ENCODE measurements around the gene SHISAL2A. TPM values are rescaled to one million over a fixed set of nuclear protein-coding genes. Genes with fewer than 3 reads are reported as not detected.

Gene SHISAL2A
- total RNA-seq, 1 donor from 2014 or later, result not detected

DNA sequence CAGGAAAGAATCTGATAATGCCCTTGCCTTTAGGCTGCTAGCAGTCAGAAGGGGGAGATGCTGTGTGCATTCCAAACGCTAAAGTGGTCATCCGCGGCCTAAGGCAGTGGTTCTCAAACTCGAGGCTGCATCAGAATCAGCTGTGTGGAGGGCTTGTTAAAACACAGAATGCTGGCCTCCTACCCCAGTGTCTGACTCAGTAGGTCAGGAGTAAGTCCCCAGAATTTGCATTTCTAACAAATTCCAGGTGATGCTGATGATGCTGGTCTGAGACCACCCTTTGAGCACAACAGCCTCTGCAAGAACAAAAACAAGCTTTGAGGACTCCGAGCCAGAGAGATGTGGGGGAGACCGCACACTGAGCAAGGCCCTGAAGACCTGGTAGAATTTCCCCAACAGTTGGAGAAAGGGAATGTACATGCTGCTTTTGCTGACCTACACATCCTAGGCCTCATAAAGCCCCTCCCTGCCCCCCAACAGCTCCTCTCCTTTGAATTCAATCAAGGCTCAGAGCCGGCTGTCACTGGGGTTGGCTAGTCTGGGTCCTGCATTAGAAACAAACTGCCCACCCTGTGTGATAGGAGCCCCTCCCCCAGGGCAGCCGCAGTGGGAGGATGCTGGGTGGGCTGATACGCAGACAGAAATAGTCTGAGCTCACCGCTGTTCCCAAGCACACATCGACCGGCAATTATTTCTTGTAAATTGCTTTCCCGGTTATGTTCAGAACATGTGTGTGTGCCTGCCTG is 27.1 kb downstream of the SHISAL2A start:
- DNase-seq (ENCODE audit: low read depth in 2 of 2), result no peak

DNA sequence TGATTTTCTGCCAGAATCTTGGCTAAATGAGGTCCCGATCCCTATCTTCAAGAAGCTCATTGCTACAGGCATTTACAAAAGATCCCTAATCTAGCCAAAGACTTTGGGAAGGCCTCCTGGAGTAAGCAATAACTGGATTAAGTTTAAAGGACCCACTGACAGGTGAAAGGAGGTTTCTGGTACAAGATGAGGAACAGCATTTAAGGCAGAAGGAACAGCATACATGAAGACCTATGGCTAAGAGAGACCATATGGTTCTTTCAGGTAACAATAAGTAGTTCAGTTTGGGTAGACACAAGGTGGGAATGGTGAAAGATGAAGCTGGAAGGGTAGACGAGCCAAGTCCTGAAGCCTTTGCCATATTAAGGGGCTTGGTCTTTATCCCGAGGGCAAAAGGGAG is 27.8 kb downstream of the SHISAL2A start:
- no peak for DNase-seq (ENCODE audit: low read depth in 2 of 2)

DNA sequence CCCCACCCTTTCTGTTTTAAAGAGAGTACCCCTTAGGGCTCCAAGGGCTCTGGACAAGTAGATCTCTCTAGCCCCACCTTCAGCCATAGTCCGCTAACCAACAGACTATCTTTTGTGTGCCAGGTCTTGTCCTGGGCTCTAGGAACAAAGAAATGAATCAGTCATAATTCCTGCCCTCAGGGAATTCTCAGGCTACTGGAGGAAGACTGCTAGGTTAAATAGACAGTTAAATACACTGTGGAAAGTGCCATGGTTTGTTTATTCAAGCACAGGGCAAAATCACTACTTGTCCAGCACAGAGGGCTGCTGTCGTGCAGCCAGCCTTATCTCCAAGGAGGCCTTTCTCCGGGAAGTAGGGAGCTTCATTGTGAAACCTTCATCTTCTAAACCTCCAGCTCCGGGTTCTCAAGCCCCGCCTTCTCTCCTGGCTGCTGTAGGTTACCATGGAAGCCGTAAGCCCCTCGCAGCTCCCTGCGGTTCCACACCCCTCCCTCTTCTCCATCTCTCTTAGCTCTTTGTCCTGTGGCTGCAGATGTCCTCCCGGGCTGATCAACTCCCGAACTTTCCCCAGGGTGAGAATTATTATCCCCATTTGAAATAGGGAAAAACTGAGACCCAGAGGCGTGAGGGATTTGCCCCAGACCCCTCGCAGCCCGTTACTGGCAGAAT is 29.8 kb downstream of the SHISAL2A start:
- DNase-seq (ENCODE audit: low read depth in 2 of 2), result no peak

DNA sequence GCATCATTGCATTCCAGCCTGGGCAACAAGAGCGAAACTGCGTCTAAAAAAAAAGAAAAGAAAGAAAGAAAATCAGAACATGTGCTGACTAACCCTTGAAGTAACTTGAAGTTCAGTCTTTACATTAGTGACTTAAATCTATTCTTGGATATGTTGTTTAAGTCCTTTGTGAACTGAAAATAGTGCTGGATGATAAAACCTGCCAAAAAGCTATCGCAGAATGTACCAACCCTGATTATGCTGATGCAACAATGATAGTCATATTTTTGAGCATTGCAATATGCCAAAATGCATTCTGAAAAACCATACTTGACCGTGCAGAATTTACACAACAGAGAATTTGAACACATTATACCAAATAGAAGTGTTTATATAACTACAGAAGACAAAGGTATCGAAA is 30.7 kb downstream of the SHISAL2A start:
- no peak for DNase-seq (ENCODE audit: low read depth in 2 of 2)

DNA sequence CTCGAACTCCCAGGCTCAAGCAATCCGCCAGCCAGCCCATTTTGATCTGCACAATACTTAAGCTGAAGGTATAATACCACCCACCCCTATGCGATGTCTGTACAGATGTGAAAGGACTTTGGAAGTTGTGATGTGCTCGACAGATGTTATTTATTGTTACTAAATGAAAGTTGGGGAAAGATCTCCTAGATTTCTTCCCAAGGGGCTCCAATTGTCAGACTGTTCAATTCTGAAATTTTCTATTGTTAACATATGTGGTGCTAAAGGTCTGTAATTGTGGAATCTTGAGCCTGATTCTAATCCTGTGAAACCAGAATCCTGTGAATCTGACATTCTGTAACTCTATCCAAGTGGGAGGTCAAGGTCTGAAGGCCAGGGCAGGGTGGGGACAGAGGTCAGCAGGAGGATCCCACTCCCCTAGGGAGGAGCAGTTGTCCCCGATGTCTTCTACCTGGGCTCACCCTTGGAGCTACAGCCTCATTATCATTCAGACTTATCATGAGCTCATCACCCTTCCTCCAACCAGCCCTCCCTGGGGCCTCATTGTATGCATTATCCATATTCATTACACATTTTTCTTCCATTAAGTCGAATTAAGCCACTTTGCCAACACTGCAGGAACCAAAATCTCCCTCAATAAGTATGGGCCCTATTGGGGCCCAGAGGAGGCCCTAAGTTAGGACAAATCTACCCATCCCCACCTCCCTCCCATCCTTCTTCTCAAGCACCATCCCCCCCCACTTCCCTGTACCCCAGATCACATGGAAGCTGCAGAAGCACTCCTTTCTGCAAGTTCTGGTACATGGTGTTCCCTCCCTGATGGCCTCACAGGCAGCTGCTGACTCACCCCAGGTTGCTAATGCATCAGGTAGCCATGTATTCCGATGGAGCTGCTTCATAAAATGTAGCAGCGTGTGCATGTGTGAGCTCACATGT is 32.3 kb downstream of the SHISAL2A start:
- no peak for DNase-seq (ENCODE audit: low read depth in 2 of 2)

DNA sequence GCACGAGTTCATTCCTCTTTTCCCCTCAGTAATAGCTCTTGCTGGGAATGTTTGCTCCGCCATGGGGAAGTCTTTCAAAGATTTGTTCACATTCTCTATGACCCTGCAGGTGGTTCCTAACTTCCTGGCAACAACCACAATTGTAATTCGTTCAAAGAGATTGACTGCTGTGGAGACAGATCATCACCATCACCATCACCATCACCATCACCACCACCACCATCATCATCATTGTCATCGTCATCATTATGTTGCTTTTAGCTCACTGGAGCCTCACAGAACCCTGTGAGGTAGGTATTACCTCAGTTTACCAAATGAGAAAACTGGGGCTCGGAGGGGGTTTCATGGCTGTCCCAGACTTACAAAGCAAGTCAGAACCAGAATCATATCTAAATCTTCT is 34.3 kb downstream of the SHISAL2A start:
- DNase-seq (ENCODE audit: low read depth in 2 of 2), result no peak

DNA sequence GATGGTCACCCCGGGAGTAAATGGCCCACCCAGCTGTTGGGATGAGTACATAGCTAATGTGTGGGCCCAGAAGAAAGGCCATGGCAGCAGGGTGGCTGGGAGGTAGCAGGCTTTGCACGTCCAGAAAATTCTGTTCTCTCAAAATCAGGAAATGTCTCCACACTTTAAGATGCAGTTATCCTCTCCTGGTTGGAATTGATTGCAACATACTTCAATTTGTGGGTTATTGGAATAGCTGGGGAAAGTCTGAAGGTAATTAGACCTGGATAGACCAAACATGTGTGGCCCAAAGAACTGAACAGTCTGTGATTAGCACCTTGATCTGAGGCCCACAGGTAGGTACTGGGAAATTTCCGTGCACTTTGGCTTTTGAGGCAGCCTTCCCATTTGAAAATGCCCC is 35.0 kb downstream of the SHISAL2A start:
- no peak for DNase-seq (ENCODE audit: low read depth in 2 of 2)

DNA sequence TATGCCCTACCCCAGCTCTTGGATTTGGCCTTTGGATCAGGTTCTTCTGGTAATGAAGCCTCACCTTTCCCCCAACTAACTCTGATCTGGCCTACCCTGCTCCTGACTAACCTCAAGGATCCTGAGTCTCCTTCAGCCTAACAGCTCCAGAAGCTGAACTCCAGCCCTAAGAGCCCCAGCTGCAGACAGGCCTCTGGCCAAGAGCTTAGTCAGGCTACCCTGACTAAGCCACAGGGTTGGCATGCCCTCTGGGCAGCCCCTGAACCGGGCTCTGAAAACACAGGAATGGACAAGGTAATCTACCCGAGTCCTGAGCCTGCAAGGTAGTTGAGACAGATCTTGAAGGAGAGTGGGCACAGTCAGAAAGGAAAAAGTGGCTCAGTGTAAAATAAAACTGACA is 35.7 kb downstream of the SHISAL2A start:
- DNase-seq (ENCODE audit: low read depth in 2 of 2), result no peak

DNA sequence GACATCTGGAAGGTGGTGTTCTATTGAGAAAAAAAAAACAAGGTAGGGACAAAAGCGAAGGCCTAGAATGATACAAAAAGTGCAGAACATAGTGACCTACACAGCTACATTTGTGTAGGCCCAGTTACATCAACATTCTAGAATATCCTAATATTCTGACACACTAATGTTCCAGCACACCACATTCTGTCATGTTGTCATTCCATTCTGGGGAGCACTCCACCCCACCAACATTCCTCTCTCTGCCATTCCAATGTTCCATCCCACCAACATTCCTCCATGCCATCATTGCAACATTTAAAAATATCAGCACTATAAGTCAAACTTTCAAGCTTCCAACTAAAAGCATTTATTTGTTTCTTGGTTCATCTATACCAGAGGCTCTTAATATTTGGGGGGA is 36.7 kb downstream of the SHISAL2A start:
- DNase-seq (ENCODE audit: low read depth in 2 of 2), result no peak

DNA sequence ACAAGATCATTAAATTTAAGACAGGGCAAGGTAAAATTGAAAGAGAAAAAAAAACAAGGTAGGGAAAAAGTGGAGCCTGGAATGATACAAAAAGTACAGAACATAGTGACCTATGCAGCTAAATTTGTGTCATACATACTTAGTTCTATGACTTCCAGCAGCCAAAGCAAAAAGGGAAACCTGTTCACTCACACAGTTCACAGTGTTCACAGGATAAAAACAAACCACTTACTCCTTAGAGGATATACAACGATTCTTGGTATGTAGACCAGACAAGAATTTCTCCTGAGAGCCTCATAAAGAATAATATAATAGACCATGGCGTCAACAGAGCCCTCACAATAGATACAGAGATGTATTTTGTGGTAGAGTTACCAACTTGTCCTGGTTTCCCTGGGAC is 37.6 kb downstream of the SHISAL2A start:
- no peak for DNase-seq (ENCODE audit: low read depth in 2 of 2)

DNA sequence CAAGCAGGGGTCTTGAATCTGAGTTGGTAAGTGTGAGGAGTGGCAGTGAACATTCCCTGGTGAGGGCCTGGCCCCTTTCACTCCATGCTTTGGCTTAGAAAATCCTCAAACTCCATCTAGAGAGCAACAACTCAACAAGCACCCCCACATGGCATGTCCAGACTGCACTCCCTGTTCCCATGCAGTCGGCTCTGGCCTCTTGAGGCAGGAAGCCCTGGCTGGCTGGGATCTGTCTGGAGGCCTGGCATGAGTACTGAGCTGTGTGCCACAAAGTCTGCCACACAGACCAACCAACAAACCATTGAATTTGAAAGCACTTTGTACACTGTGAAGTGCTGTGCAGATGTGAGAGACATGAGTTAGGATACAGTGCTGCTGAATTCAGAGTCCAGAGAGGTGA is 40.0 kb downstream of the SHISAL2A start:
- DNase-seq (ENCODE audit: low read depth in 2 of 2), result peak in 1 of 2 donors; percentile 12

DNA sequence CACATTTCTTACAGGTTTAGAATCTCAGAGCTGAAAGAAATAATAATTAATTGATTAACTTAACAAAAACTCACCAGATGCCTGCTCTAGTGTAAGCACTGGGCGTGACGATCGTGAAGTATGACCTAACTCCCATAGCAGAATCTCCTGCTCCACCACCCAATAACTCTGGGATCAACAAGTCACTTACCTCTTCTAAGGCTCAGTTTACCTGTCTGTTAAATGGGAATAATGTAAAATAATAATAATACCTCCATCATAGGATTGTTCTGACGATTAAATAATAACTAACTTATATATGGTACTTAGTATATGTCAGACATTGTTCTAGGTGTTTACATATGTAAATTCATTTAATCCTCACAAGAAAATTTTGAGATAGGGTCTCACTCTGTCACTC is 40.5 kb downstream of the SHISAL2A start:
- no peak for DNase-seq (ENCODE audit: low read depth in 2 of 2)

DNA sequence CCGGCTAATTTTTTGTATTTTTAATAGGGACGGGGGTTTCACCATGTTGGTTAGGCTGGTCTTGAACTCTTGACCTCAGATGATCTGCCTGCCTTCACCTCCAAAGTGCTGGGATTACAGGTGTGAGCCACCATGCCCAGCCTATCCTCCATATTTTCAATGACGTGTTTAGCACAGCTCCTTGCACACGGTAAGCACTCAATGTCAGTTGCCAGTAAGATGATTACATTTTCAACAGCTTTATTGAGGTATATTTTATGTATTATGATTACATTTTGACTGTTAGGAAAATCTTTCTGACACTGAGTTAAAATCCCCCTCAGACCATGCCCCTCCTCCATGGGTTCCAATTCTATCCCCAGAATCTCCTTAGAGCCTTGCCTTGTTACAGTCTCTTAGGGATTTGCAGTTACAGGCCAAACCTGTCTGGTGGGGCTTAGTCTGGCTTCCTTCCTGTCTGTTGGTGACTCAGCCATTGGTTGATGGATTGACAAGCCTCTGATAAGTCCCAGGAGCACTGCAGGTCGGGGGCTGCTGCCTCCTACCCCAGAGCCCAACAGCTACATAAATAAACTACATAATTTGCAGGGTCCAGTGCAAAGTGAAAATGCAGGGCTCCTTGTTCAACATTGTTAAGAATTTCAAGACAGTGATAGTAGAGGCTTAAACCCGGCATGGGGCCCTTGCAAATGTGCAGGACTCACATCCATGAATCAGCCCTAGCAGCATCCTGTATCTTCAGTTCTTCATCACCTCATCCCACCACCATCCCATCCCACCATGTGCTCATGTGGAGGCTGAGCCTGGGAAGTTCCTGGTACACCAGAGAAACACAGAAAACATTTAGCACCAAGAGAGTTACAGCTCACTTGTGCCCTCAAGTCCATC is 41.8 kb downstream of the SHISAL2A start:
- peak; percentile 7 to 69 for DNase-seq (ENCODE audit: low read depth in 2 of 2)

DNA sequence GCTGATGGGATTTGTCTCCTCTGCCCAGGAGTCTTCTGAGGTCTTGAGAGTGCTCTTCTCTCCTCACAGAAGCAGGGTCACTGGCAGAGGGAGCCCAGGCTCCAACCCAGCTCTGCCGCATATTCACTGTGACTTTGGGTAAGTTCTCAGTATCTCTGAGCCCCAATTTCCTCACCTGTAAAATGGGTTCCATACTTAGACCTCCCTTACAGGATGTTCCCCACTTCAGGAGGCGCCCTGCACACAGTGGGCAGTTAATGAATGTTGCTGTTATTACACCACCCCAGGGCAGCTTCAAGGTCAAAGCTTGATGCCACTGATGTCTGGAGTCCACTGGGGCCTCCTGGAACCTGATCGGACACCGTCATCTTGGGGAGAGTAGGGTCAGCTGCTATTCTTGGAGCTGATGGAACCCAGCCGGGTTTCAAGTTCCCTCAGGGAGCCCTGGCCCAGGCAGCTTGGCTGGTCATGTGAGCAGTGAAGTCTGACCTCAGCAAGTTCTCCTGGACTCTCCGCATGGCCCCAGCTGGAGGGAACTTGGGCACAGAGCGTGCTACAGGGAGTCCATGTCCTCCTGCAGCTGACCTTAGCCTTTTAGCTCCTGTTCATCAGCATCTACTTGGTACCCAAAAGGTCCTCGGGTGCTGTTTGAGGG is 43.4 kb downstream of the SHISAL2A start:
- no peak for DNase-seq (ENCODE audit: low read depth in 2 of 2)

DNA sequence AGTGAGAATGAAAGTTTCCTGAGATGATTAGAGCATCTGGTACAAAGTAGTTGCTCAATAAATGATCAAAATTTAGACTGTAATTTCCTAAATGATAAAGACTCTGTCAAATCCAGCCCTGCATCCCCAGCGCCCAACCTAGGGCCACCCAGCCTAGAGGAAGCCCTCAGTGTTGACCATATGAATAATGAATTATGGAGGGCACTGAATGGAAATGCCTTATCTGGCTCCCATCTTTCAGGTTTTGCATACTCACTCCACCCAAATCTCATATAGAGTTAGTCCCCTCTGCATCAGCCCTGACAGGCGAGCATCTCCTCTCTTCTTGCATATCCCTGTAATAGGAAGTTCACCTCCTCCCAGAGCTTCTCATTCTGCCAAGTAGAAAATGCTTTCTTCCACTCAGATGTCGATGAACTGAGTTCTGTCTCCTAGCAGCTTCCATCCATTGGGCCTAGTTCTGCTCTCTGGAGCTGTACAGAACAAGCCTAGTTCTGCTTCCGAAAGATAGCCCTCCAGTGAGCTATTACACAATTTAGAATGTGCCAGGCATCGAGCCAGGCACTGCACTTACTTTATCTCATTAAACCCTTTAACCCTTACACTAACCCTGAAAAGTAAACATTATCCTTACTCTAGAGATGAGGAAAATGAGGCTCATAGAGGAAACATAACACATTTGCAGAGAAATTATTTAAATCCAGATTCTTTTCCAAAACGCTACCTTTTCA is 44.3 kb downstream of the SHISAL2A start:
- no peak for DNase-seq (ENCODE audit: low read depth in 2 of 2)

DNA sequence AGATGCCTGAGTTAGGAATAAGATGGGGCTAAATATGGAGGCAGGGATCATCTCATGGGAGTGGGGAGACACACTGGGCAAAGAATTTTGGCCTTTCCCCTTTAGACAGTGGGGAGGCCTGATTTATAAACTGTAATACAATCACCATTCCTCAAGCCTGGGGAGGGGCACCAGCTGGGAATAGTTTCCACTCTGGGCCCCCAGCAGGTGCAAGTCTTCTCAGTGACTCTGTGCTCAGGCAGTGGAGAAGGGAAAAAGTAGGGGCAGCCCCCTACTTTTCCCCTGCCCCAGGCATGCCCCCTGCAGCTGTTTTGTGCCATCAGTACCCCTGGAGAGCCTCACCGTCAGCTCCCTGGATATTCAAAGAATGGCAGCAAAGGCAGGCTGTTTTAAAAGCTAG is 46.1 kb downstream of the SHISAL2A start:
- no peak for DNase-seq (ENCODE audit: low read depth in 2 of 2)

DNA sequence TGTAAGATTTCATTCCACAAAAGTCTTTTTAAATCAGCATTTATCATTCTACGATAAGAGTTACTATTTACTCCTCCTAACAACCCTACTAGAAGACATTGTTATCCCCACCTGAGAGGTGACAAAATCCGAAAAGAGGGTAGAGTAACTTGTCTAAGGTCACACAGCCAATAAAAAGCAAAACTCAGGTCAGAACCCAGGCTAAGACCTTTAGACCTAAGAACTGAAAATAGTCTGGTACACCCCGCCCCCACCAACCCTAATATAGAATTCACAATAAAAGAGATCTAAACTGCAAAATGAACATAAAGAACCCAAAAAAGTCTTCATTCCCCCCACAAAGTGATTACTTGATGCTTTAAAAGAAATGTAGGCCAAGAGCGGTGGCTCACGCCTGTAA is 46.5 kb downstream of the SHISAL2A start:
- DNase-seq (ENCODE audit: low read depth in 2 of 2), result no peak

DNA sequence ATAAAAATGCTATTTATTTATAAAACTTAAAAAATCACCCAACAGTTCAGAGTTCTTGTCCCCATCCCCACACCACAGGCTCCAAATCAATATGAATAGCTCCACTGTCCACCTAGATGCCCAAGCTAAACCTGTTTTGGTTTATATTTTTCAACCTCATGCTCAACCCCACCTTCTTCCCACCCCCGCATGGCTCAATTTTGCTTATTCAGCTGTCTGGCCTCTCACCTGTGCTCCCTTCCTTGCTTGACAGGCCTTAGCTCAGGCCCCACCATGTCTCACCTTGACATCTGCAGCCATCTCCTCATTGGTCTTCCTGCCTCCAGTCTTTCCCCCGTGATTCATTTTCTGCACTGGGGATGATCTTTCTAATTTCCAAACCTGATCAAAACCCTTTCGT is 47.4 kb downstream of the SHISAL2A start:
- no peak for DNase-seq (ENCODE audit: low read depth in 2 of 2)

DNA sequence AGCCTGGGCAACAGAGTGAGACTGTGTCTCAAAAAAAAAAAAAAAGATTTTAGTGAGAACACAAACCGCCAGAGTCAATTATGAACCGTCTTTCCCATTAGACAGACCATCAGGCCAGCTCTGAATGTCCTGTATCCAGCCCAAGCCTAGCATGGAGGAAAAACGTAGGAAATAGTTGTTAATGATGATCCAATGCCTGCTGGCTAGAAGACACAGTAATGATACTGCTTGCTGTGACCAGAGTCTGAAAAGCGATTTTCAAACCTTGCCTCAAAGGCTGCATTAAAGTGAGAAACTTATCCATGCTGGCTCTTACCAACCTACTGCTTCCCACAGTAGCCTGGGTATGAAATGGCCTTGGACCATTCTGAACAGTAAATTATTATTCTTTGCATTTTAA is 48.2 kb downstream of the SHISAL2A start:
- no peak for DNase-seq (ENCODE audit: low read depth in 2 of 2)

DNA sequence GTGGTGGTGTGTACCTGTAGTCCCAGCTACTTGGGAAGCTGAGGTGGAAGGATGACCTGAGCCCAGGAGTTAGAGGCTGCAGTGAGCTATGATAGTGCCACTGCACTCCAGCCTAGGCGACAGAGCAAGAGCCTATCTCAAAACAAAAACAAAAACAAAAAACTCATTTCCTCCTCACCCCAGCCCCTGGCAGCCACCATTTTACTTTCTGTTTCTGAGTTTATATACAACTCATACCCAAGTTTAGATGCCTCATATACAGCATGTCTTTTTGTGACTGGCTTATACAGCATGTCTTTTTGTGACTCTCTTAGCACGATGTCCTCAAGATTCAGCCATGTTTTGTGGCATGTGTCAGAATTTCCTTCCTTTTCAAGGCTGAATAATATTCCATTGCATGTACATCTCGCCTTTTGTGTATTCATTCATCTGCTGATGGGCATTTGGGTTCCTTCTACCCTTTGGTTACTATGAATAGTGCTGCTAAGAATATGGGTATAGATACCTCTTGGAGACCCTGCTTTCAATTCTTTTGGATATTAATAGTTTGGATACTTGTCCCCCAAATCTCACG is 50.5 kb downstream of the SHISAL2A start:
- no peak for DNase-seq (ENCODE audit: low read depth in 2 of 2)

Data from dermis microvascular lymphatic vessel endothelial cell (primary cell).